Kasumi-1 (cell line): ENCODE measurements around the gene NFAM1.

Experiments used
- DNase-seq, 2 experiments: peaks; one replicate each; lab custom pipeline; 2025; lab: John Stamatoyannopoulos, UW

Gene NFAM1

GRCh38 chr22:42439821-42440674 is 7.8 kb upstream of the NFAM1 start:
- DNase-seq: peak; percentile 58 to 74

- peak in 1 of 2 experiments; percentile 5 for DNase-seq
These were observed 6.9 kb upstream of the NFAM1 start for GRCh38 chr22:42439021-42439567.

- no peak for DNase-seq
These were observed 6.1 kb upstream of the NFAM1 start for GRCh38 chr22:42438293-42438650.

- peak; percentile 52 to 60 for DNase-seq
These were observed 5.5 kb upstream of the NFAM1 start for GRCh38 chr22:42437488-42438292.

GRCh38 chr22:42436404-42436803 is 4.2 kb upstream of the NFAM1 start:
- peak in 1 of 2 experiments; percentile 15 for DNase-seq

- no peak for DNase-seq
These were observed 2.7 kb upstream of the NFAM1 start for GRCh38 chr22:42434748-42435425.

GRCh38 chr22:42433754-42434682 is 1.8 kb upstream of the NFAM1 start:
- peak; percentile 44 to 46 for DNase-seq

- no peak for DNase-seq
These were observed 615 bp upstream of the NFAM1 start for GRCh38 chr22:42432818-42433217.

- no peak for DNase-seq
These were observed 693 bp downstream of the NFAM1 start for GRCh38 chr22:42431401-42432019.

GRCh38 chr22:42430528-42431125 is 1.6 kb downstream of the NFAM1 start:
- DNase-seq: no peak

- DNase-seq: no peak
These were observed 3.4 kb downstream of the NFAM1 start for GRCh38 chr22:42428760-42429159.

- DNase-seq: no peak
These were observed 4.2 kb downstream of the NFAM1 start for GRCh38 chr22:42428025-42428424.

- no peak for DNase-seq
These were observed 5.0 kb downstream of the NFAM1 start for GRCh38 chr22:42427167-42427566.

- DNase-seq: no peak
These were observed 6.2 kb downstream of the NFAM1 start for GRCh38 chr22:42425989-42426355.

GRCh38 chr22:42425337-42425988 is 6.7 kb downstream of the NFAM1 start:
- no peak for DNase-seq

- peak; percentile 44 to 51 for DNase-seq
These were observed 12.8 kb downstream of the NFAM1 start for GRCh38 chr22:42419243-42419881.

GRCh38 chr22:42418811-42419242 is 13.4 kb downstream of the NFAM1 start:
- peak; percentile 72 to 74 for DNase-seq

GRCh38 chr22:42417645-42418305 is 14.4 kb downstream of the NFAM1 start:
- DNase-seq: no peak
